Measurements from ENCODE around the gene MED26.

- no peak for TF ChIP-seq EZH2 (IDR thresholded peaks at IDR 0.05; ENCODE audit: borderline replicate concordance, low read depth, low read length, poor library complexity, severe bottlenecking)
- TF ChIP-seq CTCF (conservative IDR thresholded peaks at IDR 0.05; ENCODE audit: low read depth, low read length) = no peak
These were observed 90.9 kb downstream of the MED26 start for GRCh38 chr19:16537111-16537510.

Data from A673 (cell line).